Uterus (tissue), 2 donors: Measurements from ENCODE around the gene C4BPB.

ENCODE experiments used
- POLR2A ChIP-seq, 2 donors: fragments of 450-650 bp; IDR thresholded peaks; one replicate each; pipeline ENCODE4 v1.6.1; 2016; ENCODE audit warnings: antibody characterized with exemption in 2 of 2, mild to moderate bottlenecking in 1 of 2, moderate library complexity in 1 of 2
- TF ChIP-seq, protein P1 (sequence below), 4 experiments: fragments of 200-600 bp in 2 of 4; fragments of 450-650 bp in 2 of 4; sonication (generic) in 2 of 4; IDR thresholded peaks; one replicate each; pipeline ENCODE4 v1.5.1; 2016 to 2019; ENCODE audit warnings: antibody characterized with exemption in 4 of 4, mild to moderate bottlenecking in 2 of 4, moderate library complexity in 1 of 4

DNA sequence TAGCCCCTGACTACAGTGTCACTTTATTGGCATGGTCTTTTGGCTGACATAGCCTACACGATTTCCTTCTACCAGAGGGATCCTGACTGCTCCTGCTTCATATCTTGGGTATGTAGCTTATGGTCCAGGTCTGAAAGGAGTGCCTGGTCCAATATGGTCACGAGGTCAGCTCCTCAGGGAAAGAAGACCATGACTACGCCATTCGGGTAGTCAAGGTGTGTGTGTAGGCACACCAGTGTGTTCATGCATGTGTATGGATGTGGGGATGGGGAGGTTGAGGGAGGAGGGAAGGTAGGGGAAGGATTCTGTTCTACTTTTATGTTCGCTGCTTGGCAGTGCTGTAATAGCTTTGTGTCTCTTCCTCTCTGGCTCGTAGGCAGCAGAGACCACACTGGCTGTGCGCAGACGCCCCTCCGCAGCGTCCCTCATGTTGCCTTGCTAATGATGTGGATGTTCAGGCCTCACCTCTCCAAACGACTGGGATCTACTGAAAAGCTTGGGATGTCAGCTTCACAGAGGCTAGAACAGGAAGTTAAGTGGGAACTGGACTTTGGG is 10.0 kb upstream of the C4BPB start:
- TF ChIP-seq, protein P1, sequence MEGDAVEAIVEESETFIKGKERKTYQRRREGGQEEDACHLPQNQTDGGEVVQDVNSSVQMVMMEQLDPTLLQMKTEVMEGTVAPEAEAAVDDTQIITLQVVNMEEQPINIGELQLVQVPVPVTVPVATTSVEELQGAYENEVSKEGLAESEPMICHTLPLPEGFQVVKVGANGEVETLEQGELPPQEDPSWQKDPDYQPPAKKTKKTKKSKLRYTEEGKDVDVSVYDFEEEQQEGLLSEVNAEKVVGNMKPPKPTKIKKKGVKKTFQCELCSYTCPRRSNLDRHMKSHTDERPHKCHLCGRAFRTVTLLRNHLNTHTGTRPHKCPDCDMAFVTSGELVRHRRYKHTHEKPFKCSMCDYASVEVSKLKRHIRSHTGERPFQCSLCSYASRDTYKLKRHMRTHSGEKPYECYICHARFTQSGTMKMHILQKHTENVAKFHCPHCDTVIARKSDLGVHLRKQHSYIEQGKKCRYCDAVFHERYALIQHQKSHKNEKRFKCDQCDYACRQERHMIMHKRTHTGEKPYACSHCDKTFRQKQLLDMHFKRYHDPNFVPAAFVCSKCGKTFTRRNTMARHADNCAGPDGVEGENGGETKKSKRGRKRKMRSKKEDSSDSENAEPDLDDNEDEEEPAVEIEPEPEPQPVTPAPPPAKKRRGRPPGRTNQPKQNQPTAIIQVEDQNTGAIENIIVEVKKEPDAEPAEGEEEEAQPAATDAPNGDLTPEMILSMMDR (IDR thresholded peaks at IDR 0.05), result no peak
- no peak for TF ChIP-seq POLR2A (IDR thresholded peaks at IDR 0.05)
